CD14-positive monocyte (primary cell): Measurements from ENCODE around the gene ZNF557. TPM values are rescaled to one million over a fixed set of nuclear protein-coding genes. Genes with fewer than 3 reads are reported as not detected.
"Not testable (repeated sequence)": the region's sequence is repeated elsewhere in the genome, so short reads cannot be mapped to it uniquely, and the experiment has no call there.

Source experiments
- DNase-seq, 3 donors: peaks; one replicate each; pipeline ENCODE4 v3.0.0-alpha.2; 2011 to 2022
- H2AFZ ChIP-seq: 2 replicates; pipeline ENCODE4 v1.6.0; 2012; ENCODE audit warnings: mild to moderate bottlenecking, low read depth, low read length, inconsistent platforms; ENCODE audit not compliant: insufficient read depth, poor library complexity, severe bottlenecking
- H3K27ac ChIP-seq, 2 donors: 1 replicate in 1 of 2; 2 replicates in 1 of 2; pipeline ENCODE4 v1.5.1; 2012 to 2013; ENCODE audit warnings: low read length in 2 of 2, control low read depth in 1 of 2, inconsistent platforms in 1 of 2, low read depth in 1 of 2, mild to moderate bottlenecking in 1 of 2
- H3K27me3 ChIP-seq, 2 donors: one replicate each; pipeline versions ENCODE4 v1.6.0 to v1.6.1; 2011 to 2013; ENCODE audit warnings: low read length in 2 of 2; ENCODE audit not compliant: control insufficient read depth in 2 of 2, insufficient read depth in 2 of 2
- H3K36me3 ChIP-seq, 2 donors: replicated peaks in 1 of 2; 1 replicate in 1 of 2; 2 replicates in 1 of 2; pipeline versions ENCODE4 v1.5.1 to v1.6.1; 2012 to 2013; ENCODE audit warnings: low read length in 2 of 2, control low read depth in 1 of 2, inconsistent platforms in 1 of 2, mild to moderate bottlenecking in 1 of 2; ENCODE audit not compliant: insufficient read depth in 2 of 2, control insufficient read depth in 1 of 2
- H3K4me1 ChIP-seq, 2 donors: 1 replicate in 1 of 2; 2 replicates in 1 of 2; pipeline versions ENCODE4 v1.5.1 to v1.6.1; 2012 to 2013; ENCODE audit warnings: low read length in 2 of 2, control low read depth in 1 of 2, inconsistent platforms in 1 of 2, mild to moderate bottlenecking in 1 of 2, moderate library complexity in 1 of 2; ENCODE audit not compliant: insufficient read depth in 2 of 2, control insufficient read depth in 1 of 2
- H3K4me2 ChIP-seq: replicated peaks from 2 replicates; pipeline ENCODE3; 2012; ENCODE audit warnings: low read length, moderate library complexity, mild to moderate bottlenecking; ENCODE audit not compliant: poor library complexity, severe bottlenecking; ENCODE audit errors: extremely low read depth
- H3K4me3 ChIP-seq, 3 experiments: fragments of 200-600 bp in 1 of 3; sonication (generic) in 1 of 3; replicated peaks in 1 of 3; 1 replicate in 2 of 3; 2 replicates in 1 of 3; pipeline ENCODE4 v1.5.1; 2011 to 2013; ENCODE audit warnings: low read length in 3 of 3, mild to moderate bottlenecking in 3 of 3, control low read depth in 2 of 3, low read depth in 2 of 3, inconsistent platforms in 1 of 3, moderate library complexity in 1 of 3
- H3K79me2 ChIP-seq: 2 replicates; pipeline ENCODE4 v1.6.0; 2012; ENCODE audit warnings: mild to moderate bottlenecking, control low read depth, inconsistent platforms, low read length, moderate library complexity; ENCODE audit not compliant: insufficient read depth
- H3K9ac ChIP-seq: 2 replicates; pipeline ENCODE4 v1.6.0; 2017; ENCODE audit warnings: low read length, mild to moderate bottlenecking; ENCODE audit not compliant: insufficient read depth, poor library complexity, severe bottlenecking
- H3K9me3 ChIP-seq, 2 donors: replicated peaks in 1 of 2; 1 replicate in 1 of 2; 2 replicates in 1 of 2; pipeline versions ENCODE4 v1.5.1 to v1.6.1; 2012 to 2013; ENCODE audit warnings: low read length in 2 of 2, control low read depth in 1 of 2; ENCODE audit not compliant: control insufficient read depth in 1 of 2, insufficient read depth in 1 of 2
- H4K20me1 ChIP-seq: 2 replicates; pipeline ENCODE4 v1.6.0; 2012; ENCODE audit warnings: mild to moderate bottlenecking, low read length, control low read depth, moderate library complexity; ENCODE audit not compliant: insufficient read depth
- H3K27ac Mint-ChIP-seq, 7 donors: one replicate each; pipeline ENCODE4 v1.8.0; 2020; ENCODE audit warnings: mild to moderate bottlenecking in 7 of 7, mixed read lengths in 7 of 7, moderate library complexity in 6 of 7, inconsistent platforms in 2 of 7
- H3K27me3 Mint-ChIP-seq, 3 donors: one replicate each; pipeline ENCODE4 v1.8.0; 2021 to 2022; ENCODE audit warnings: low read depth in 3 of 3, mild to moderate bottlenecking in 3 of 3, mixed read lengths in 3 of 3, moderate library complexity in 3 of 3, inconsistent platforms in 1 of 3
- H3K36me3 Mint-ChIP-seq, 2 donors: one replicate each; pipeline ENCODE4 v1.8.0; 2020; ENCODE audit warnings: mixed read lengths in 2 of 2, inconsistent platforms in 1 of 2, mild to moderate bottlenecking in 1 of 2
- H3K4me1 Mint-ChIP-seq: one replicate; pipeline ENCODE4 v1.8.0; 2020; ENCODE audit warnings: mild to moderate bottlenecking, mixed read lengths
- H3K4me3 Mint-ChIP-seq, 2 donors: one replicate each; pipeline ENCODE4 v1.8.0; 2020; ENCODE audit warnings: mild to moderate bottlenecking in 2 of 2, mixed read lengths in 2 of 2, moderate library complexity in 1 of 2
- H3K9me3 Mint-ChIP-seq, 7 donors: one replicate each; pipeline ENCODE4 v1.8.0; 2020 to 2022; ENCODE audit warnings: mixed read lengths in 7 of 7, mild to moderate bottlenecking in 6 of 7, moderate library complexity in 6 of 7, inconsistent platforms in 2 of 7
- WGBS: methylation state at CpG from one replicate; pipeline ENCODE4 v1.1.5; 2013; ENCODE audit warnings: missing lambda C conversion rate; ENCODE audit not compliant: insufficient coverage; 5-methylcytosine and 5-hydroxymethylcytosine counted together
- intact Hi-C, 2 donors: fragments of 100-400 bp; cut with micrococcal nuclease; formaldehyde crosslinking; loops; one replicate each; pipeline versions ENCODE4 v1.15.0 to v1.15.1; 2023
- polyA plus RNA-seq, 3 donors: library from polyadenylated mRNA; depleted of rRNA in 1 of 3; unstranded in 2 of 3; stranded (reverse) in 1 of 3; fragments of 300-500 nt in 2 of 3; fragments of >200 nt in 1 of 3; fragmentation: Illumina TruSeq in 2 of 3; gene quantifications; 1 replicate in 2 of 3; 2 replicates in 1 of 3; pipeline ENCODE4 v1.2.3, GENCODE V29; 2012 to 2021

Gene ZNF557
- polyA plus RNA-seq, 3 donors: 0.87 to 3.4 (median 1.7) TPM

GRCh38 chr19:7030278-7030677 is 39.2 kb upstream of the ZNF557 start, which contains the start of gene MBD3L5:
Gene MBD3L5 (plus strand): TSS chr19:7030578. CDS start chr19:7030612, 34 bp downstream.
- H3K4me1 Mint-ChIP-seq, H3K79me2 ChIP-seq, H2AFZ ChIP-seq, H3K9me3 Mint-ChIP-seq, H3K36me3 Mint-ChIP-seq, intact Hi-C loops, H3K9ac ChIP-seq, H3K27ac ChIP-seq, H4K20me1 ChIP-seq, H3K4me3 ChIP-seq, H3K27me3 ChIP-seq, H3K4me1 ChIP-seq, DNase-seq, H3K36me3 ChIP-seq, H3K27me3 Mint-ChIP-seq, H3K4me3 Mint-ChIP-seq, H3K27ac Mint-ChIP-seq, H3K9me3 ChIP-seq, H3K4me2 ChIP-seq: not testable (repeated sequence)
- no CpG with 5 or more reads among the region's 9 CpGs for WGBS

- H3K27ac Mint-ChIP-seq, H3K4me2 ChIP-seq, intact Hi-C loops, H4K20me1 ChIP-seq, H3K79me2 ChIP-seq, H3K36me3 ChIP-seq, H3K9me3 Mint-ChIP-seq, H3K4me3 Mint-ChIP-seq, H3K27me3 Mint-ChIP-seq, H3K4me1 ChIP-seq, H3K27ac ChIP-seq, H3K9ac ChIP-seq, H3K4me3 ChIP-seq, DNase-seq, H3K36me3 Mint-ChIP-seq, H3K9me3 ChIP-seq, H3K4me1 Mint-ChIP-seq, H2AFZ ChIP-seq, H3K27me3 ChIP-seq: not testable (repeated sequence)
- no CpG with 5 or more reads among the region's 9 CpGs for WGBS
Observed at GRCh38 chr19:7040079-7040478, 29.4 kb upstream of the ZNF557 start, which contains the start of gene MBD3L4. Gene MBD3L4 (minus strand): TSS chr19:7040179. CDS start chr19:7040144, 35 bp downstream.

- not testable (repeated sequence) for H4K20me1 ChIP-seq, H3K4me3 ChIP-seq, H3K36me3 Mint-ChIP-seq
Observed at GRCh38 chr19:7041563-7041962, 27.9 kb upstream of the ZNF557 start.

GRCh38 chr19:7049021-7049420 is 20.5 kb upstream of the ZNF557 start, which contains the start of gene MBD3L2:
Gene MBD3L2 (plus strand): TSS chr19:7049321. CDS start chr19:7049374, 53 bp downstream.
- H4K20me1 ChIP-seq, H3K27me3 ChIP-seq, H3K4me1 ChIP-seq, H3K4me3 ChIP-seq, DNase-seq, H3K4me3 Mint-ChIP-seq, H3K79me2 ChIP-seq, H3K4me2 ChIP-seq, H3K9me3 Mint-ChIP-seq, H3K36me3 ChIP-seq, H3K27ac Mint-ChIP-seq, H3K9ac ChIP-seq, H3K36me3 Mint-ChIP-seq, intact Hi-C loops, H3K4me1 Mint-ChIP-seq, H2AFZ ChIP-seq, H3K27me3 Mint-ChIP-seq, H3K27ac ChIP-seq, H3K9me3 ChIP-seq: not testable (repeated sequence)
- no CpG with 5 or more reads among the region's 7 CpGs for WGBS

More at GRCh38 chr19:7041563-7041962, 27.9 kb upstream of the ZNF557 start:
- H3K27me3 Mint-ChIP-seq, H3K36me3 ChIP-seq, H3K4me2 ChIP-seq, H3K9me3 ChIP-seq, DNase-seq, H3K79me2 ChIP-seq, H3K27me3 ChIP-seq, H3K4me1 Mint-ChIP-seq, H3K4me1 ChIP-seq, H3K27ac ChIP-seq, H3K4me3 Mint-ChIP-seq, H2AFZ ChIP-seq, intact Hi-C loops, H3K9me3 Mint-ChIP-seq, H3K9ac ChIP-seq, H3K27ac Mint-ChIP-seq: not testable (repeated sequence)
- WGBS: no CpG with 5 or more reads among the region's 2 CpGs
